Mucosa of descending colon (tissue), 3 donors: ENCODE measurements around the gene AQP12A. TPM values are rescaled to one million over a fixed set of nuclear protein-coding genes. Genes with fewer than 3 reads are reported as not detected.

Source experiments
- ATAC-seq: fragments of 200-7000 bp; cut with Tn5 transposase; one replicate; pipeline ENCODE4 v1.9.1; 2020; ENCODE audit warnings: mild to moderate bottlenecking, moderate library complexity
- DNase-seq, 3 donors: peaks; one replicate each; pipeline ENCODE4 v3.0.0-alpha.2; 2020
- H3K36me3 ChIP-seq: fragments of 200-600 bp; one replicate; pipeline ENCODE4 v1.8.0; 2021; ENCODE audit warnings: low read depth, mild to moderate bottlenecking
- H3K4me1 ChIP-seq: fragments of 200-600 bp; one replicate; pipeline ENCODE4 v1.8.0; 2021; ENCODE audit warnings: low read depth, mild to moderate bottlenecking
- H3K4me3 ChIP-seq: fragments of 200-600 bp; one replicate; pipeline ENCODE4 v1.8.0; 2021; ENCODE audit warnings: mild to moderate bottlenecking
- H3K9me3 ChIP-seq: fragments of 200-600 bp; one replicate; pipeline ENCODE4 v1.8.0; 2021; ENCODE audit warnings: mild to moderate bottlenecking
- CTCF ChIP-seq: fragments of 200-600 bp; IDR thresholded peaks from one replicate; pipeline ENCODE4 v1.8.0; 2022; ENCODE audit warnings: antibody characterized with exemption, mild to moderate bottlenecking
- intact Hi-C, 2 donors: fragments of 100-400 bp; cut with DNase I in 1 of 2; cut with micrococcal nuclease in 1 of 2; formaldehyde crosslinking; loops; one replicate each; pipeline versions ENCODE4 v1.11.0 to v1.11.1; 2022; cut with DNase I, micrococcal nuclease
- total RNA-seq, 3 donors: library from RNA; stranded (reverse); fragmentation: NEBNext Ultra II Directional in 2 of 3; extraction: Animal tissue kit (Norgen Biotek cat#: 25700) in 2 of 3; gene quantifications; one replicate each; pipeline versions ENCODE4 v1.2.1 to v1.2.4, GENCODE V29; 2021 to 2023
- donor health status: DM: no; HTN: no; CAD: no; lungs with moderate emphysema.
- donor health status: DM: no; HTN: no; CAD: no.
- donor health status: DM: no; HTN: yes; CAD: no.

Gene AQP12A
- total RNA-seq, 3 donors from 2014 or later = 9.7 to 18.9 TPM; not detected in 1

GRCh38 chr2:240644171-240644651 is 47.5 kb upstream of the AQP12A start:
- H3K36me3 ChIP-seq = no peaks in the 10 kb centered on the region
- no peaks in the 10 kb centered on the region for H3K9me3 ChIP-seq
- DNase-seq (no peak), ATAC-seq (no peak)
- intact Hi-C loops = no loop called here
- no peaks in the 10 kb centered on the region for H3K4me1 ChIP-seq
- no peak overlapping the region for H3K4me3 ChIP-seq
- no peak for TF ChIP-seq CTCF

GRCh38 chr2:240644859-240645301 is 46.8 kb upstream of the AQP12A start:
- DNase-seq = no peak
- intact Hi-C loops = no loop called here

GRCh38 chr2:240645346-240645745 is 46.3 kb upstream of the AQP12A start:
- Histone ChIP-seq H3K4me1 (no peaks in the 10 kb centered on the region), H3K9me3 (no peaks in the 10 kb centered on the region), H3K4me3 (no peak overlapping the region), H3K36me3 (no peaks in the 10 kb centered on the region)
- DNase-seq (peak in 1 of 3 donors; percentile 14), ATAC-seq (no peak)
- TF ChIP-seq CTCF = no peak
- intact Hi-C loops = no loop called here

More at GRCh38 chr2:240644859-240645301, 46.8 kb upstream of the AQP12A start:
- no peaks in the 10 kb centered on the region for H3K36me3 ChIP-seq
- ATAC-seq = no peak
- no peaks in the 10 kb centered on the region for H3K9me3 ChIP-seq
- no peak overlapping the region for H3K4me3 ChIP-seq
- H3K4me1 ChIP-seq = no peaks in the 10 kb centered on the region
- no peak for TF ChIP-seq CTCF

- Histone ChIP-seq H3K9me3 (no peaks in the 10 kb centered on the region), H3K4me1 (no peaks in the 10 kb centered on the region), H3K4me3 (no peak overlapping the region), H3K36me3 (no peaks in the 10 kb centered on the region)
- DNase-seq (peak in 1 of 3 donors; percentile 11), ATAC-seq (no peak)
- no peak for TF ChIP-seq CTCF
- intact Hi-C loops = no loop called here
Measured at GRCh38 chr2:240645801-240646175, 45.9 kb upstream of the AQP12A start.

GRCh38 chr2:240646176-240646899 is 45.3 kb upstream of the AQP12A start:
- no peak for TF ChIP-seq CTCF
- ATAC-seq (no peak), DNase-seq (peak in 1 of 3 donors; percentile 14)
- intact Hi-C loops = no loop called here
- H3K4me1 ChIP-seq = no peaks in the 10 kb centered on the region
- no peak overlapping the region for H3K4me3 ChIP-seq
- H3K9me3 ChIP-seq = no peaks in the 10 kb centered on the region
- no peaks in the 10 kb centered on the region for H3K36me3 ChIP-seq
